Subcutaneous adipose tissue (tissue), 4 donors: ENCODE data around the gene LRRC31. TPM values are rescaled to one million over a fixed set of nuclear protein-coding genes. Genes with fewer than 3 reads are reported as not detected.

Experiments
- CTCF ChIP-seq: fragments of 450-650 bp; IDR thresholded peaks from one replicate; pipeline ENCODE4 v1.5.1; 2016; ENCODE audit warnings: low read depth, mild to moderate bottlenecking, control low read depth, antibody characterized with exemption, moderate library complexity
- total RNA-seq, 4 donors: library from RNA; depleted of rRNA; stranded (reverse); fragments of >200 nt; gene quantifications; one replicate each; pipeline ENCODE4 v1.1.0, GENCODE V29; 2016

LRRC31 gene
- total RNA-seq, 4 donors from 2014 or later, result 0.44 TPM; not detected in 3

- TF ChIP-seq CTCF, result no peak
Measured at GRCh38 chr3:169846458-169847193, 23.1 kb downstream of the LRRC31 start.

GRCh38 chr3:169842960-169843359, 26.8 kb downstream of the LRRC31 start:
- TF ChIP-seq CTCF, result no peak

- TF ChIP-seq CTCF, result no peak
Measured at GRCh38 chr3:169841171-169841570, 28.6 kb downstream of the LRRC31 start.

- TF ChIP-seq CTCF, result no peak
Measured at GRCh38 chr3:169838511-169839030, 31.2 kb downstream of the LRRC31 start.

- no peak for TF ChIP-seq CTCF
Measured at GRCh38 chr3:169836942-169837275, 32.8 kb downstream of the LRRC31 start.

- TF ChIP-seq CTCF, result no peak
Measured at GRCh38 chr3:169836078-169836941, 33.4 kb downstream of the LRRC31 start.

GRCh38 chr3:169835533-169835932, 34.2 kb downstream of the LRRC31 start:
- TF ChIP-seq CTCF, result no peak
